T follicular helper cell (primary cell): ENCODE measurements around the gene SPDYE9.
"Not testable (repeated sequence)": the region's sequence is repeated elsewhere in the genome, so short reads cannot be mapped to it uniquely, and the experiment has no call there.

Experiments
- DNase-seq: peaks from one replicate; pipeline ENCODE4 v3.0.0-alpha.2; 2020; ENCODE audit warnings: low read depth
- total RNA-seq, 2 experiments: gene quantifications; one replicate each; lab custom pipeline; 2026; lab: John Stamatoyannopoulos, UW

The SPDYE9 gene
- 0 reads per million in 2 experiments for total RNA-seq

GRCh38 chr7:73085938-73086337, at the start of gene SPDYE9:
TSS of gene SPDYE9 (minus strand) at chr7:73086038. CDS start at chr7:73084238, 1,800 bp downstream.
- DNase-seq: not testable (repeated sequence)

GRCh38 chr7:73134866-73135265, 49.0 kb upstream of the SPDYE9 start:
- DNase-seq: not testable (repeated sequence)

GRCh38 chr7:73132651-73133217, 46.9 kb upstream of the SPDYE9 start:
- not testable (repeated sequence) for DNase-seq

GRCh38 chr7:73130612-73131011, 44.8 kb upstream of the SPDYE9 start:
- DNase-seq: not testable (repeated sequence)

GRCh38 chr7:73124126-73124525, 38.3 kb upstream of the SPDYE9 start:
- not testable (repeated sequence) for DNase-seq

GRCh38 chr7:73122778-73123447, 37.1 kb upstream of the SPDYE9 start:
- not testable (repeated sequence) for DNase-seq

- not testable (repeated sequence) for DNase-seq
Observed at GRCh38 chr7:73118155-73118554, 32.3 kb upstream of the SPDYE9 start.

- DNase-seq: not testable (repeated sequence)
Observed at GRCh38 chr7:73057811-73058210, 28.0 kb downstream of the SPDYE9 start, which contains the start of gene SPDYE11. TSS of gene SPDYE11 (minus strand) at chr7:73057911. CDS start at chr7:73056111, 1,800 bp downstream.

GRCh38 chr7:73029666-73030065, 56.2 kb downstream of the SPDYE9 start, which contains the start of gene SPDYE8:
TSS of gene SPDYE8 (minus strand) at chr7:73029766. CDS start at chr7:73027966, 1,800 bp downstream.
- DNase-seq: not testable (repeated sequence)
